Measurements from ENCODE around the gene UBAC2. TPM values are rescaled to one million over a fixed set of nuclear protein-coding genes. Genes with fewer than 3 reads are reported as not detected.
"Not testable (repeated sequence)": the region's sequence is repeated elsewhere in the genome, so short reads cannot be mapped to it uniquely, and the experiment has no call there.

Gene UBAC2
- total RNA-seq, 1 donor from 2014 or later = 36.2 TPM

DNA sequence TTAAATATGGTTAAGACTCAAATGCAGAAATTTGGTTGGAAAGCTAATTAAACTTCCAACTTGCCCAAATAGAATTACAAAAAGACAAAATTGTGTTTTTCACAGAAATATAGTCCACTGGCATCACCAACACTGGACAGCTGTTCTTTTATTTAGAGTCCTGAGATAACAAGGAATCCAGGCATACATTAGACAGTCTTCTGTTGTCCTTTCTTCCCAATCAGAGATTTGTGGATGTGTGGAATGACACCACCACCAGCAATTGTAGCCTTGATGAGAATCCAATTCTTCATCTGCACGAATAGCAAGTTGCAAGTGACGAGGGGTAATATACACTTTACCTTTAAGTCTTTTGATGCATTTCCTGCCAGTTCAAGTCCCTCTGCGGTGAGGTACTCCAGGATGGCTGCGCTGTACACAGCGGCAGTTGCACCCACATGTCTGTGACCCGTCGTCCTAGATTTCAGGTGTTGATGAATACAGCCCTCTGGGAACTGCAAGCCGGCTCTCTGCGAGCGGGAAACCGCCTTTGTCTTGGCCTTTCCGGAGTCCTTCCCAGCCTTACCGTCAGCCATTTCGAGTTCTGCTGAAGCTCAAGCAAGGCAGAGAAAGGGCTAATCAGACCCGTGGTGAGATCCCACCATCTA is 14.7 kb downstream of the UBAC2 start:
- no peak for DNase-seq

DNA sequence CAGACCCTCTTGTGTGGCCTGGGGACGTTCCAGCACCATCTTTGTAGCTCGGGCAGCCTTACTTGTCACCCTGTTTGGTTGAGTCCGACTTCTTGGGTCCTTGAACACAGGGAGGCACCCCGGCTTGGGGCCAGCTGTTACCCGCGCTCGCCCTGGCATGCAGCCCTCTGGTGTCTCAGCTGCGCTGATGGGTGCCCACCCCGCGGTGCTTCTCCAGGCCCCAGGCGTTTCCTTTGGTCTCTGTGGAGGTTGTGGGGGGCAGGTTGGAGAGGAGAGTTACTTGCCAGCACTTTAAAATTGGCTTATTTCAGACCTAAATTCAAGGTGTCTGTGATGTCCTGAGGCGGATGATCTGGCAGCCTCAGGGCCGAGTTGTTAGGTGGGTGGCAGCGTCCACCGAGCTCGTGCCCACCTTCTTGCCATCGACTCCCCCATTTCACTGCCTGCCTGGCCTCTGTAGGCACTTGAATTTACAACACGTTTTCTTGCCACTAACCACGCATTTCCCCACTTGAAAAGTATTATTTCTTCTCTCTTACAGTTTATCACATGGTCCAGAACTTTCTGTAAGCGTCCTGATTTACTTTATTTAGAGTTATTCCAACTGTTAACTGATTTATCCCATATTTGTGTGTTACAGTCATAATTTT is 16.9 kb downstream of the UBAC2 start:
- DNase-seq = no peak

DNA sequence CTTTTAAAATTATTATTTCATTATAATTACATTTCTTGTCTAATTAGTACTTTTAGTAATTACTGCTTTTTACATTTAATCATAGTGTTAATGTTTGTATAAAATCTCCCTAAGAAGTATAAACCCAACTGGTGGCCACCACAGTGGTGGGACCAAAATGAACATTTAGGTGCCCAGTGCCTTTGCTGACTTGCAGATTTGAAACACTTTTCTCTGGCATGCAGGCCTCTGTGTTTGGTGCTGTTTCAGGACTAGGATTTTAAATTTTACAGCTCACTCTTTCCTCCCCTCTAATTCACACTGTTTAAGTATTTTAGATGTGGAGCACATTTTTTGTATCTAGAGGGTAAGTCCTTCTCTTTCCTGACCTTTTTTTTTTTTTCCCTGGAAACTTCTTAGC is 17.5 kb downstream of the UBAC2 start:
- DNase-seq = no peak

DNA sequence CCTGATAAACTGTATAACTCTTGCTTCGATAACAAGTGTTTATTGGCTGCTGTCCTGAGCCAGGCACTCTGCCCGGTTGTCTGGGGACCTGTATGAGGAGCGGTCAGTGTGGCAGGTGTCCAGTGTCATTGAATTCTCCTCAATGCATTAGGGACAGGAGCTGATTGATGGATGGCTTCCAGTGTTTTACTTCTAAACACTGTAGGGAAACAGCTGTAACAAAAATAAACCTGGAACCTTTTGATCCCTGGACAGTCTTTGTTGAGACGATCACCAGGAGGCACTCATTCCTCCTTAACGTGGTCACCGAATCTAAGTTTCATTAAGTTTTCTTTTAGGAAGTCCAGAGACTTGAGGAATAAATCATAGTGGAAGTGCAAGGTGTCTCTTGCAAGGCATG is 17.9 kb downstream of the UBAC2 start:
- no peak for DNase-seq

DNA sequence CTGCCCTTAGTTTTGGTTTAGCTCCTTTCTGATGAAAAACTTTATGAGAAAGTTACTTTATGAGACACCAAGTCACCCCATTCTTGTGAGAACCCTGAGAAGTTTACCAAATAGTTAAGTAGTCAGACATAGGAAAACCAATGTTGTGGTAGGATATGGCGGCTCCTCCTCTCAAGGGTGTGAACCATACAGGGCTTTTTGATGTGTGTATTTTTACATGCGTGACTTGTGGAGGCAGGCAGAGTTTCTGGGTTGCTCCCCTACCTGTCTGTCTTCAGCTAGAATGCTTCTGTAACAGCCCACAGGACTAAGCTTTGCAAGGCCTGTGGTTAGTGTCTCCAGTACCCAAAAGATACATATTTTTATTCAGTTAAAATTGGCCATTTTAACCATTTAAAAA is 18.3 kb downstream of the UBAC2 start:
- no peak for DNase-seq

DNA sequence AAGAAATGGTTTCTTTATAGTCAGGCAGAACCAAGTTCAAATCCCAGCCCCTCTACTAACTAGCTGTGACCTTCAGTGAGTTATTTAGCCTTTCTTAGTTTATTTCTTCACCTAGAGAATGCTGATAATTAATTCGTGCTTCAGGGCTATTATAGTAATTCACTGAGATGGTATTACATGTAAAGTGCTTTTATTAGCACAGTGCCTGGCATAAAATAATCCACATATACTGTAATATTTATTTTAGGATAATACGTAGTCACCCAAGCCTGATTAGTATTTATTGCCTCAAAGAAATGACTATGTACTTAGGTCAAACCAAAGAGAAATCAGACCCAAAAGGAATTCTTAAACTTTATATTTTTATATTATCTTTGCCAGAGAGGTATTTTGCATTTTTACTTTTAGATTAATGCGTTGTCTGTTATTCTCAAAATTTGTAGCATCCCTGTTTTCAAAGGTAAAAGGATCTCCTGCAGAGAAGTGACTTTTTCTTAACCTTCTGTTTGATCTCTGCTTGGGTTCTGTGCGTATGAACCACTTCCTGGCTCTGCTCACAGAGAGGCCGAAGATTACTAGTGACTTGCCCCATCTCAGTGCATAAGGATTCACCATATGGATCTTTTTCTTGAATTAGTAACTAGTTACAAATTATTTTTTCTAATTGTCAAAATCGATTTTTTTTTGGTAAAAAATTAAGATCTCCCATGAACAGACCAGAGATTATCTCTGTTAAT is 19.7 kb downstream of the UBAC2 start:
- DNase-seq = no peak

DNA sequence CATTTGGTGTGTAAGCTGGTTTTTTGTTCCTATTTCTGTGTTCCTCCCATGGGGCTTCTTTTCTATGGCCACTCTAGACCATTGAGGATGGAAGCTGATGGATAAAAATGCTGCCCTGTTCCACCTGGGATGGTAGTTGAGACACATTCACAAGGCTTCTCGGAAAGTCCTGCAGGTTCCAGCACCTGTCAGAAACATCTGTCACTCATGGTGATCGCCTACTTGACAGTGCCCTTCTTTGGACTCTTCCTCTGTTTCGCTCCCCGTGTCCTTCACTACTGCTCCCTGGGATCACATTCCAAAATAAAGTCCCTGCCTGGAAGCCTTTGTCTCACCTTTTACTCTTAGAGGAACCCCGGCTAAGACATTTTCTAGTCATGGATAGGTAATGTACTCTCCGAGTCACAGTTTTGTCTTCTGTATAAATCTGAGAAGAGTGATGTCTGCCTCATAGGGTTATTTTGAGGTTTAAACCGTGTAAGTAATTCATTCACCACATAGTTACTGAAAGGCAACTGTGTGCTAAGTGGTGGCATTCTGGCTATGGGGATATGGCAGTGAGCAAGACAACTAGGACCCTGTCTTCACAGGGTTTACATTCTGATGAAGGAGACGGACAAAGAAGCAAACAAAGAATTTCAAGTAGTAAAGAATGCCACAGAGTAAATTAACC is 21.0 kb downstream of the UBAC2 start:
- DNase-seq = no peak

DNA sequence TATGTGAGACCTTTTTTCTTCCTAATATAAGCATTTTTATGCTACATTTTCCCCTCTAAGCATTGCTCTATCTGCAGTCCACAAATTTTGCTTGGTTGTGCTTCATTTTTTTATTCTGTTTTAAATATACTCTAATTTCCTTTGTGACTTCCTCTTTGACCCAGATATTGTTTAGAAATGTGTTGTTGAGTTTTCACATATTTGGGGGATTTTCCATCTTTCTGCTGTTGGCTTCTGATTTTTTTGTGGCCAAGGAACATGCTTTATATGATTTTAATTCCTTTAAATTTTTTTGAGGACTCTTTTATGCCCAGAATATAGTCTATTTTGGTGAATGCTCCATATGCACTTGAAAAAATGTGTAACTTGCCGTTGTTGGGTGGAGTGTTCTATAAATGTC is 22.9 kb downstream of the UBAC2 start:
- DNase-seq = no peak

DNA sequence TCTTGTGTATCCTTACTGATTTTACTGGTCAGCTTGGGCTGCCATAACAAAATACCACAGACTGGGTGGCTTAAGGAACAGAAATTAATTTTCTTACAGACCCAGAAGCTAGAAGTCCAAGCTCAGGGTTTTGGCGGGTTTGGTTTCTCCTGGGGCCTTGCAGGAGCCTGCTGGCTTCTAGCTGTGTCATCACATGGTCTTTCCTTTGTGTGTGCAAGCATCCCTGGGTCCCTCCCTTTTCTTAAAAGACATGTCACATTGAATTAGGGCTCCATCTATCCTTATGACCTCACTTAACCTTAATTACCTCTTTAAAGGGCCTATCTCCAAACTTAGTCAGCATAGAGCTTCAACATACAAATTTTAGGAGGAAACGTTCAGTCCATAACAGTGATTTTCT is 23.4 kb downstream of the UBAC2 start:
- DNase-seq = no peak

DNA sequence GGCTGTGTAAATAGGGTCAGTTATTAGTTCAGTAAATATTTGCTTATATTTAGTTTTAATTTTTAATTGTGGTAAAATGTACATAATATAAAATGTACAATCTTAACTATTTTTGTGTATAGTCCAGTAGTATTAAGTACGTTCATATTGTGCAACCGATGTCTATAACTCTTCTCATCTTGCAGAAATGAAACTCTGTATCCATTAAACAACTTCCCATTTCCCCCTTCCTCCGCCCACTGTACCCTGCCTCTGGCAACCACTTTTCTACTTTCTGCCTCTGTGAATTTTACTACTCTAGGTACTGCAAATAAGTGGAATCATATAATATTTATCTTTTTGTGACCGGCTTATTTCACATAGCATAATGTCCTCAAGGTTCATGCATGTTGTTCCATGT is 24.4 kb downstream of the UBAC2 start:
- no peak for DNase-seq

DNA sequence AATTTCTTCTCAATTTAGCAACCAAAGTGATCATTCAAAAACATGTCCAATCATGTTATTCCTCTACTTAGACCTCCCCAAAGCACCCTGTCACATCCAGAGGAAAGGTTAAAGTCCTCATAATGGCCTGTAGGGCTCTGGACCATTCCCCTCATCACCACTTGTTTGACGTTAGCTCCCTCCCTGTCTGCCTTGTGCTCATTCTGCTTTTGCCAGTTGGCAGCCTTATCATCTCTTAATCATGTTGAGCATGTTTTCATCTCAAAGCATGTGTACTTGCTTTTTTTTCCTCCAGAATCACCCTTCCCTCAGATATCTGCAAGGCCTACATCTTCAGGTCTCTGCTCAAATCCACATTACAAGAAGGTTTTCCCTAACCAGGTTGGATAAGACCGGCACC is 25.9 kb downstream of the UBAC2 start:
- no peak for DNase-seq

DNA sequence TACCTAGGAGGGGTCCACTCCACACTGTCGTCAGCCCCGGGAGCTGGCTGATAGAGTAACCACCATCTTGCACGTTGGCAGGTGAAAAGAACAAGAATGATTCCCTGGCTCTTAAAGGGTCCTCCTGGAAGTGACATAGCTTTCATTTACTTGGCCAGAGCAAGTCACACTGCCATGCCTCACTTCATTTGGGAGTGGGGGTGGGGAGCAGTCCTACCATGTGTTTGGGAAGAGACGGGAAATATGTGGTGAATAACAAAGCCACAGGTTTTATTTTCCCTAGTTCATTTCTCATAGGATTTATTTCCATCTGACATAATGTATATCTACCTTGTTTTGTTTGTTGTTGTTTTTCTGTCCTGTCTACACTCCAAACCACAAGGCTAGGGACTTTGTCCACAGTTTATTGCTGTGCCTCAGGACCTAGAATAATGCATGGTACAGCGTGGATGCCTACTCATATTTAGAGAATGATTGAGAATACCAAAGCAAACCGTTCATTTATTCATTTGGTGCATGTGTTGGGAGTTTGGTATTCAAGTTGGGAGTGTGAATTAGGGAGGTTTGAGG is 26.8 kb downstream of the UBAC2 start:
- DNase-seq = no peak

DNA sequence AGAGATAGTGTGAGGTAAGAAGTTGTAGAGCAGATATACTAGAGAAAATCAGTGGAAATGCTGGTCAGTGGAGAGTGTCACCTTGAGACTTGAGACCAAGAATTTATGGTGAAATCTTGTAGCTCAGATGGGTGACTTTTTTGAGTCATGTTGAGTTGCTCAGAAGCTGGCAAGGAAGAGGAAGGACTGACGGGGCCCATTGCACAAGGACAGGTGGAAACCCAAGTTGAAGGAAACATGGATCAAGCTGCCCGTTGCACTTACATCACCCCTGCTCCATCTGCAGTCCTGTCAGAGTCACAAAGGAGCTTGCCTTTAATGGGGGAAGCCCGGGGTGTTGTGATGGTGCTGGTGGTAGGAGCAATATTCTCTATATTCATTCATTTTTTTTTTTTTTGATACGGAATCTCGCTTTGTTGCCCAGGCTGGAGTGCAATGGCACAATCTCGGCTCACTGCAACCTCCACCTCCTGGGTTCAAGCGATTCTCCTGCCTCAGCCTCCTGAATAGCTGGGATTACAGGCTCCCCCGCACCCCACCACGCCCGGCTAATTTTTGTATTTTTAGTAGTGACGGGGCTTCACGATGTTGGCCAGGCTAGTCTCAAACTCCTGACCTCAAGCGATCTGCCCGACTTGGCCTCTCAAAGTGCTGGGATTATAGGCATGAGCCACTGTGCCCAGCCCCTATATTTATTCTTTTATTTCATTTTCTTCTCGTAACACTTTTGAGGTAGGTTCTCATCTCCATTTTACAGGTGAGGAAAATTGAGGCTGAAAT is 27.4 kb downstream of the UBAC2 start:
- no peak for DNase-seq

DNA sequence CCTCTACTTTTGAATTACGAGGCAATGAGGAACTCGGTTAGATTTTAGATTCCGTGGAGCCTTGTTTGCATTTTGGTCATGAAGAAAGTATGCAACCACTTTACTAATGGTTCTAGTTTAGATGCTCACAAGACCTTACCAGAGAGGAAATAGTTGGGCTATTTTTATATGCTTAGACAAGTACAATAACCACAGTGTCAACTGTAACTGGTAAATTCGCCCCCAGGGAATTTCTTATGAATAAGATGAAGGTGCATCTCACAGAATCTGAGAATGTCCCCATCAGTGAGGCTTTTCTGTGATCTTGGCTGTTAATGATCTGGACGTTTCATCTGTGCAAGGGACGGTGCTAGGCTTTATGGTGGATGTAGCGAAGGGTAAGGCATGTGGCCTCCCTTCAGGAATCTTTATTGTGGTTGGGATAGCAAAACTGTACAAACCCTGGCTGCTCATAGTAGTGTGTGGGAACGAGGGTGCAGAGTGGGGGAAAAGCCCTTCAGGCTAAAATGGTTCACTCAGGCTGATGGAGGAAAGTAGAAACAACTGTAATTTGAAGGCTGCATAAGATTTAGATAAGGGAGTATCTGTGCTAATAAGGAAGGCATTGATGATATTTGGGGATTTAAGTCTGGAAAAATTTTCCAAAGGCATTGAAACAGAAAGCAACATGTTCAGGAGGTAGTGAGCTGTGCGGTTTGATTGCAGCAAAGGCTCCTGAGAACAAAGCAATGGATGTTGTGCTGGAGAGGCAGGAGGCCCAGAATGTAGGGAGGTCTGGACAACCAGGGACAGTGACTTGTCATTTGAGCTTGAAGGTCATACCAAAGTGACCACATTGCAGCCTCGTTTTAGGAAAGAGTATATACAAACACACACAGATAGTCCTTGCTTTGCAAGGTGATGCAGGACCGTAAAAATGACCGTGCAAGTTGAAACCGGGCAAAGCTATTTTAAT is 28.4 kb downstream of the UBAC2 start:
- DNase-seq = no peak

DNA sequence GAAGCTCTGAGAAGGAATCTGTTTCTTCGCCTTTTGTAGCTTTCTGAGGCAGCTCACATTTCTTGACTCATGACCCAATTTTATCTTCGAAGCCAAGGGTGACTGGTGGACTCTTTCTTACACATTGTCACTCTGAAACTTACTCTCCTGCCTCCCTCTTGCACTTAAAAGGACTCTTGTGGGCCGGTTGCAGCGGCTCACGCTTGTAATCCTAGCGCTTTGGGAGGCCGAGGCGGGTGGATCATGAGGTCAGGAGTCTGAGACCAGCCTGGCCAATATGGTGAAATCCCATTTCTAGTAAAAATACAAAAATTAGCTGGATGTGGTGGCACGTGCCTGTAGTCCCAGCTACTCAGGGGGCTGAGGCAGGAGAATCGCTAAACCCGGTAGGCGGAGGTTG is 29.9 kb downstream of the UBAC2 start:
- not testable (repeated sequence) for DNase-seq

DNA sequence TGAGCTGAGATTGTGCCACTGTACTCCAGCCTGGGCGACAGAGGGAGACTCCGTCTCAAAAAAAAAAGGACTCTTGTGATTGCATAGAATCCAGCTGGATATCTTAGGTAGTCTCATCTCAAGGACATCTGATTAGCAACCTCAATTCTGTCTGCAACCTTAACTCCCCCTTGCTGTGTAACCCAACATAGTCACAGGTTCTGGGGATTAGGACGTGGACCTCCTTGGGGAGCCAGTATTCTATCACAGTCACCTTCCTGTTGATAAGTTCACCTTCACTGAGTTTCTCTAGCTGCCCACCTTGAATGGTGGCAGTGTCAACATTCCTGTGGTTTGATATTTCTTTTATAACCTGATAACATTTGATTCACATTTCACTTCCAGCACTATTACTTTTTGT is 30.3 kb downstream of the UBAC2 start:
- no peak for DNase-seq

DNA sequence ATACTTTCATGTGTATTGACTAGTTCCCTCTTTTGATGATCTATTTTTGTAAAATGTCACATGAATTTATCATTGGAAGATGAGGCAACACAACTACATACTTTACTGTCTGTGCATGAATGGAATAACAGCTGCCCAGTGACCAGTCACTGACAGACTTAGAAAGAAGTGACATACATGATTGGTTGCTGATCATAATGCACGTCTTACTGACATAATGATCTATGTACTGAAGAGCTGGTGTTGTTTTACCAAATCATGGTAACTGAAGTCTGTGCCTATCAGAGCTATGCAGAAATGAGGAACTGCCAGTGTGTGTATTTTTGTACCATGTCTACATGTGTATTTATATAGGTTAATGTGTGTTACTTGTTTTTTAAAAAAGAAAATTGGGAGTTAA is 31.1 kb downstream of the UBAC2 start:
- no peak for DNase-seq

DNA sequence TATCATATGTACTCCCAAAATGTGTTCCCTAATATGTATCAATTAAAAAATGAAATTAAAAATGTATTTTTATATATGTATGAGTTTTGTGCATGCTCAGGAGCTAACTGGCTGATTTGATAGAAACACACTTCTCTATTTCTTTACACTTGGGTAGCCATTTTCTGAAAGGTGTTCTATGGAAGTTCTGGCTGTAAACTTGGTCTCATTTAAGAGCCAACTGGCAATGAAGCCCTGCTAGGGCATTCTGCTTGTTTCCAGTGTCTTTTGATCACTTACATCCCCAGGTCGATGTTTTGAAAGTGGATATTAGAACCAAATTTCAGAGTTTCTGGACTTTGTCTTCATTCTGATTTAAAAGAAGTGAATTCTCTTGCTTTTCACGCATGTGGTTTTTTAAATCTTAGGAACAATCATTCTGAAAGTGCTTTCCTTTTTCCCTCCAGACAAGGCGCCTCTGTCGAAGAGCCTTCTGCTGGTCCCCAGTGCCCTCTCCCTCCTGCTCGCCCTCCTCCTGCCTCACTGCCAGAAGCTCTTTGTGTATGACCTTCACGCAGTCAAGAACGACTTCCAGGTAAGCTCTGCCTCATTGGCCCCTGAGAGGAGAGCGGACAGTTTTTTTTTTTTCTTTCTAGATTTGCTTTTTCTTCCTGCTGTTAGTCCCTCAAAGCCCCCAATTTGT is 37.5 kb downstream of the UBAC2 start:
- no peak for DNase-seq

DNA sequence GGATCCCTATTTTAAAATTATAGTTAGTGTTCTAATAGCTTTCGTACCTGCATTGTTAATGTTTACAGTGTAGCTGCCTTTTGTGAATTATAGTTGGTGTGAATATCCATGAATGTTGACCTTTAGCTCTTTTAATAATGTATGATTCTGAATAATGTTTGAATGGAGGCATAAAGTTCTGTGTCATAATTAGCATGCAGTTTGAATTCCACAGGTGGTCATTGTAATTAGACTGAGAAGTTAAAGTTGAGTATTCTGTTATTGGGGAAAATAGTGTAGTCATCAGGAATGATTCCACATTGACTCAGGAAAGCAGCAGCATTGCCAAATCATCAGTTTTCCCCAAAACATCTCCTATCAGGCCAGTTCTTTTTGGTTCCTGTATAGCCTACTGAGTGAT is 45.4 kb downstream of the UBAC2 start:
- no peak for DNase-seq

DNA sequence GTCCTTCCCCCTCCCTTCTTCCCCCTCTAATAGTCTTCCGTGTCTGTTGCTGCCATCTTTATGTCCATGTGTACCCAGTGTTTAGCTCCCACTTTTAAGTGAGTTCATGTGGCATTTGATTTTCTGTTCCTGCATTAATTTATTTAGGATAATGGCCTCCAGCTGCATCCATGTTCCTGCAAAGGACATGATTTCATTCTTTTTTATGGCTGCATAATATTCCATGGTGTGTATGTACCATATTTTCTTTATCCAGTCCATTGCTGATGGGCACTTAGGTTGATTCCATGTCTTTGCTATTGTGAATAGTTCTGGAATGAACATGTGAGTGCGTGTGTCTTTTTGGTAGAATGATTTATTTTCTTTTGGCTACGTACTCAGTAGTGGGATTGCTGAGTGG is 48.5 kb downstream of the UBAC2 start:
- DNase-seq = not testable (repeated sequence)

Data from occipital lobe (tissue), 2 donors.